SK-N-SH (cell line): Measurements from ENCODE around the gene TTN. TPM values are rescaled to one million over a fixed set of nuclear protein-coding genes. Genes with fewer than 3 reads are reported as not detected.

Experiments
- CTCF ChIA-PET: fragments of 300-600, 350-600 bp; formaldehyde crosslinking; extraction: SDS; loops from one replicate; lab custom pipeline; 2021; lab: Yijun Ruan, JAX
- POLR2A ChIA-PET: fragments of 350-600 bp; sonication (Branson Sonifier 250); formaldehyde crosslinking; extraction: SDS; loops from one replicate; lab custom pipeline; 2020; ENCODE audit warnings: antibody characterized with exemption, inconsistent platforms; lab: Yijun Ruan, JAX
- DNase-seq: peaks from one replicate; pipeline ENCODE4 v3.0.0; 2012
- H2AFZ ChIP-seq: fragments of 200-600 bp; sonication (generic); 2 replicates; pipeline ENCODE4 v1.8.1; 2016; ENCODE audit warnings: antibody characterized with exemption, mild to moderate bottlenecking, low read depth
- H3F3A ChIP-seq: fragments of 200-600 bp; sonication (generic); replicated peaks from 2 replicates; pipeline ENCODE3; 2016; ENCODE audit warnings: antibody characterized with exemption, mild to moderate bottlenecking; ENCODE audit not compliant: insufficient read depth
- H3K27ac ChIP-seq, 2 experiments: fragments of 200-500 bp in 1 of 2; fragments of 200-600 bp in 1 of 2; sonication (Bioruptor generic) in 1 of 2; sonication (generic), shearing (Covaris generic) in 1 of 2; 2 replicates each; pipeline versions ENCODE4 v1.5.1 to v1.6.1; 2014 to 2016; ENCODE audit warnings: low read depth in 2 of 2, inconsistent platforms in 1 of 2, low read length in 1 of 2, mild to moderate bottlenecking in 1 of 2, mixed read lengths in 1 of 2
- H3K27me3 ChIP-seq: fragments of 200-600 bp; sonication (generic), shearing (Covaris generic); 2 replicates; pipeline ENCODE4 v1.6.1; 2016; ENCODE audit warnings: mixed run types; ENCODE audit not compliant: insufficient read depth
- H3K36me3 ChIP-seq, 2 experiments: fragments of 200-500 bp in 1 of 2; fragments of 200-600 bp in 1 of 2; sonication (Bioruptor generic) in 1 of 2; sonication (generic) in 1 of 2; replicated peaks in 1 of 2; 2 replicates each; pipeline versions ENCODE3 to v1.5.1; 2014 to 2016; ENCODE audit warnings: low read length in 1 of 2, mild to moderate bottlenecking in 1 of 2; ENCODE audit not compliant: insufficient read depth in 2 of 2, control insufficient read depth in 1 of 2
- H3K4me1 ChIP-seq, 2 experiments: fragments of 200-500 bp in 1 of 2; fragments of 200-600 bp in 1 of 2; sonication (Bioruptor generic) in 1 of 2; sonication (generic), shearing (Covaris generic) in 1 of 2; 2 replicates each; pipeline versions ENCODE4 v1.5.1 to v1.6.1; 2014 to 2016; ENCODE audit warnings: low read depth in 1 of 2, low read length in 1 of 2, mixed run types in 1 of 2; ENCODE audit not compliant: insufficient read depth in 2 of 2, control insufficient read depth in 1 of 2
- H3K4me2 ChIP-seq: fragments of 200-600 bp; sonication (generic), shearing (Covaris generic); 2 replicates; pipeline ENCODE4 v1.6.1; 2017; ENCODE audit warnings: mixed run types
- H3K4me3 ChIP-seq, 2 experiments: fragments of 200-500 bp in 1 of 2; fragments of 200-600 bp in 1 of 2; sonication (Bioruptor generic) in 1 of 2; sonication (generic), shearing (Covaris generic) in 1 of 2; 2 replicates each; pipeline versions ENCODE4 v1.5.1 to v1.8.1; 2014 to 2016; ENCODE audit warnings: low read depth in 2 of 2, inconsistent platforms in 1 of 2, low read length in 1 of 2, mild to moderate bottlenecking in 1 of 2, mixed read lengths in 1 of 2, moderate library complexity in 1 of 2
- H3K79me2 ChIP-seq: fragments of 200-600 bp; sonication (generic); 2 replicates; pipeline ENCODE4 v1.8.1; 2017; ENCODE audit warnings: mild to moderate bottlenecking; ENCODE audit not compliant: insufficient read depth
- H3K9ac ChIP-seq: fragments of 200-600 bp; sonication (generic); 2 replicates; pipeline ENCODE4 v1.6.1; 2017; ENCODE audit warnings: mixed run types
- H3K9me2 ChIP-seq: fragments of 200-600 bp; sonication (generic); 2 replicates; pipeline ENCODE4 v1.6.1; 2017; ENCODE audit warnings: mixed run types
- H3K9me3 ChIP-seq: fragments of 200-600 bp; sonication (generic); 2 replicates; pipeline ENCODE4 v1.6.1; 2017; ENCODE audit warnings: mixed run types, mild to moderate bottlenecking, moderate library complexity
- H4K20me1 ChIP-seq: fragments of 200-600 bp; sonication (generic); 2 replicates; pipeline ENCODE4 v1.6.1; 2017; ENCODE audit warnings: mild to moderate bottlenecking, mixed run types; ENCODE audit not compliant: insufficient read depth
- FOSL2 ChIP-seq: IDR thresholded peaks from 2 replicates; pipeline ENCODE4 v1.4.0; 2012; ENCODE audit warnings: low read depth, mild to moderate bottlenecking, moderate library complexity, borderline replicate concordance
- PBX3 ChIP-seq: IDR thresholded peaks from 2 replicates; pipeline ENCODE4; 2012
- RAD21 ChIP-seq: IDR thresholded peaks from 2 replicates; pipeline ENCODE4 v1.6.1; 2012; ENCODE audit warnings: mild to moderate bottlenecking, low read length
- REST ChIP-seq: IDR thresholded peaks from 2 replicates; pipeline ENCODE4 v1.6.1; 2012; ENCODE audit warnings: mild to moderate bottlenecking, low read depth, low read length, moderate library complexity
- RFX5 ChIP-seq: IDR thresholded peaks from 2 replicates; pipeline ENCODE4 v1.6.1; 2012; ENCODE audit warnings: mild to moderate bottlenecking, improper control_type of control experiment, low read length
- RXRA ChIP-seq: IDR thresholded peaks from 2 replicates; pipeline ENCODE4 v1.4.0; 2012; ENCODE audit warnings: low read depth, mild to moderate bottlenecking, borderline replicate concordance
- SMC3 ChIP-seq: IDR thresholded peaks from 2 replicates; pipeline ENCODE4 v1.6.1; 2012; ENCODE audit warnings: low read depth, low read length, improper control_type of control experiment
- TAF1 ChIP-seq: IDR thresholded peaks from 2 replicates; pipeline ENCODE4 v1.6.1; 2012; ENCODE audit warnings: low read depth, mild to moderate bottlenecking, low read length, moderate library complexity, borderline replicate concordance
- TCF12 ChIP-seq: IDR thresholded peaks from 2 replicates; pipeline ENCODE4 v1.4.0; 2012
- TEAD4 ChIP-seq: IDR thresholded peaks from 2 replicates; pipeline ENCODE4 v1.4.0; 2012; ENCODE audit warnings: mild to moderate bottlenecking, borderline replicate concordance; ENCODE audit not compliant: insufficient read depth
- USF1 ChIP-seq: IDR thresholded peaks from 2 replicates; pipeline ENCODE4 v1.4.0; 2012; ENCODE audit warnings: low read depth, borderline replicate concordance
- WGBS: methylation state at CpG from one replicate; pipeline ENCODE4 v1.1.6; 2017; ENCODE audit warnings: low lambda C conversion rate; 5-methylcytosine and 5-hydroxymethylcytosine counted together
- polyA plus RNA-seq, 3 experiments: library from polyadenylated mRNA; depleted of rRNA; stranded (reverse); fragments of >200 nt; gene quantifications; 2 replicates each; pipeline ENCODE4 v1.2.3, GENCODE V29; 2012
- TF ChIP-seq, protein P1 (sequence below): fragments of 200-600 bp; sonication (generic); IDR thresholded peaks from 2 replicates; pipeline ENCODE4 v1.6.1; 2017; ENCODE audit warnings: antibody characterized with exemption, mild to moderate bottlenecking, moderate library complexity

TTN gene
- polyA plus RNA-seq, 1 of the 3 experiments (the other 2 are of a cell fraction) = 0.08 TPM

- no peak overlapping the region for H2AFZ ChIP-seq
- ChIA-PET POLR2A (no interaction called here), CTCF (interaction anchor here (1.0 to 1.9 kb wide), 3 partner anchors 15 to 104 kb away, joined by 3 to 7 read pairs (median 5); no protein-coding TSS in a partner anchor)
- H4K20me1 ChIP-seq = no peaks in the 10 kb centered on the region
- H3K9me3 ChIP-seq = no peaks in the 10 kb centered on the region
- H3K9ac ChIP-seq = no peak overlapping the region
- H3K79me2 ChIP-seq = no peaks in the 10 kb centered on the region
- no peak overlapping the region for H3K4me3 ChIP-seq
- TF ChIP-seq RFX5 = no peak
- no peak for TF ChIP-seq FOSL2
- no peak for TF ChIP-seq TAF1
- TF ChIP-seq RAD21 = no peak
- TF ChIP-seq, protein P1, sequence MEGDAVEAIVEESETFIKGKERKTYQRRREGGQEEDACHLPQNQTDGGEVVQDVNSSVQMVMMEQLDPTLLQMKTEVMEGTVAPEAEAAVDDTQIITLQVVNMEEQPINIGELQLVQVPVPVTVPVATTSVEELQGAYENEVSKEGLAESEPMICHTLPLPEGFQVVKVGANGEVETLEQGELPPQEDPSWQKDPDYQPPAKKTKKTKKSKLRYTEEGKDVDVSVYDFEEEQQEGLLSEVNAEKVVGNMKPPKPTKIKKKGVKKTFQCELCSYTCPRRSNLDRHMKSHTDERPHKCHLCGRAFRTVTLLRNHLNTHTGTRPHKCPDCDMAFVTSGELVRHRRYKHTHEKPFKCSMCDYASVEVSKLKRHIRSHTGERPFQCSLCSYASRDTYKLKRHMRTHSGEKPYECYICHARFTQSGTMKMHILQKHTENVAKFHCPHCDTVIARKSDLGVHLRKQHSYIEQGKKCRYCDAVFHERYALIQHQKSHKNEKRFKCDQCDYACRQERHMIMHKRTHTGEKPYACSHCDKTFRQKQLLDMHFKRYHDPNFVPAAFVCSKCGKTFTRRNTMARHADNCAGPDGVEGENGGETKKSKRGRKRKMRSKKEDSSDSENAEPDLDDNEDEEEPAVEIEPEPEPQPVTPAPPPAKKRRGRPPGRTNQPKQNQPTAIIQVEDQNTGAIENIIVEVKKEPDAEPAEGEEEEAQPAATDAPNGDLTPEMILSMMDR = no peak
- no peak for TF ChIP-seq REST
- no peak for TF ChIP-seq PBX3
- TF ChIP-seq USF1 = no peak
- no peak for TF ChIP-seq RXRA
- no peak for TF ChIP-seq TCF12
- no peak for TF ChIP-seq SMC3
- no peak for TF ChIP-seq TEAD4
- no peak overlapping the region for H3K4me2 ChIP-seq
- H3K9me2 ChIP-seq = no peaks in the 10 kb centered on the region
- no peaks in the 10 kb centered on the region for H3F3A ChIP-seq
- DNase-seq = no peak
- H3K4me1 ChIP-seq = no peaks in the 10 kb centered on the region; a peak in 2 of 4 replicates
- H3K36me3 ChIP-seq = no peaks in the 10 kb centered on the region
- 65% methylated on average over 2 of the region's 2 CpGs for WGBS
- H3K27me3 ChIP-seq = no peaks in the 10 kb centered on the region
- peak overlapping the region in 1 of 2 experiments; percentile 6; a peak in 1 of 4 replicates for H3K27ac ChIP-seq
These were observed 3.8 kb upstream of the TTN start for GRCh38 chr2:178811045-178811444.
